Body of pancreas (tissue), 4 donors: Measurements from ENCODE around the gene PASK.

Source experiments
- CTCF ChIP-seq, 7 experiments: fragments of 450-650 bp in 4 of 7; fragments of 200-600 bp in 3 of 7; sonication (generic) in 3 of 7; IDR thresholded peaks; one replicate each; pipeline ENCODE4 v1.5.1; 2016 to 2019; ENCODE audit warnings: antibody characterized with exemption in 7 of 7
- POLR2A ChIP-seq, 3 donors: fragments of 450-650 bp; IDR thresholded peaks; one replicate each; pipeline ENCODE4 v1.6.1; 2016; ENCODE audit warnings: antibody characterized with exemption in 3 of 3, mild to moderate bottlenecking in 2 of 3

- TF ChIP-seq POLR2A (IDR thresholded peaks at IDR 0.05) (no peak), CTCF (IDR thresholded peaks at IDR 0.05) (no peak)
Observed at GRCh38 chr2:241142593-241142992, 6.7 kb downstream of the PASK start.
